ENCODE results near the gene BSG.
"Not testable (repeated sequence)": the region's sequence is repeated elsewhere in the genome, so short reads cannot be mapped to it uniquely, and the experiment has no call there.

BSG gene

DNA sequence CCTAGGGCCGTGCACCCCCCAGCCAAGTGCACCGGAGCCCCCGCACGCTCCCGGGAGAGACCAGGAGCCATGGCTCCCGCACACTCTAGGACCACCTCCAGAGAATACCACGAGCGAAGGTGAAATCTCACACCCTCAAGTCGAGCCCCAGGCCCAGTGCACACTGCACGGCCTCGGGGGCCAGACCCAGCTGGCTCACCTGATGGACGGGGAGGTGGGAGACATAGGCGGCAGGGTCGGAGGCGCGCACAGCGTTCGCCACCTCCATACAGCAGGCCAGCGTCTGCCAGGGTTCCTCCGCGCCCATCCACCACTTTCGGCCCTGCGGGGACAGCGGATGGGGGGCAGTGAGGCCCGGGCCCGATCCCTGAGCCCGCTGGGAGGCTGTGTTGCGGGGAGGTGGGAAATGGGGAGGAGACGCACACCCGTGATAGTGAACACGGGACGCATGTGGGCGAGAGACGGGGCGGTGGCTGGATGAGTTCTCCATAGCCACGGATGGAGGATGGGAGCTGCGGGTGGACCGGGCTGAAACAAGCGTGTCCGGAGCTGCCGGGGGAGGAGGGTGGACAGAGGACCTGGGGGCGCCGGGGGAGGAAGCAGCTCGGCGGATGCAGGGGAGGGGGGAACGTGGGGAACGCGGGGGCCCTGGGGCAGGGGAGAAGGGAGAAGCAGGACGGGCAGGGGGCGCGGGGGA, 47.9 kb downstream of the BSG start:
- no peak for DNase-seq (ENCODE audit: low spot score)

DNA sequence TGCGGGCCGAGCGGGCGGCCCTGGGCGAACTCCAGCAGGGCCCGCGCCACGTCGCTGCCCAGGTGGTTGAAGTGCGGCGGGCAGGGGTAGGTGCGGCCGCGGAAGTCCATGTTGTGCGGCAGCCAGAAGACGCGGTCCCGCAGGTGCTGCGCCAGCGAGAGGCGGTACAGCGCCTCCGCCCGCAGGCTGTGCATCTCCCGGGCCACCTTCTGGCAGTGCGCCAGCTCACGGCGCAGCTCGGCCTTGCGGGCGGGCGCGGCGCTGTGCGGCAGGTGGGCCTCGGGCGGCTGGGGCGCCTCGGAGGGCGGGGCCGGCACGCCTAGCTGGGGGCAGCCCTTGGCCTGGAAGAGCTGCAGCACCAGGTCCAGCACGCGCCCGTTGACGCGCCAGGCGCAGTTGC, 48.8 kb downstream of the BSG start:
- not testable (repeated sequence) for DNase-seq (ENCODE audit: low spot score)

DNA sequence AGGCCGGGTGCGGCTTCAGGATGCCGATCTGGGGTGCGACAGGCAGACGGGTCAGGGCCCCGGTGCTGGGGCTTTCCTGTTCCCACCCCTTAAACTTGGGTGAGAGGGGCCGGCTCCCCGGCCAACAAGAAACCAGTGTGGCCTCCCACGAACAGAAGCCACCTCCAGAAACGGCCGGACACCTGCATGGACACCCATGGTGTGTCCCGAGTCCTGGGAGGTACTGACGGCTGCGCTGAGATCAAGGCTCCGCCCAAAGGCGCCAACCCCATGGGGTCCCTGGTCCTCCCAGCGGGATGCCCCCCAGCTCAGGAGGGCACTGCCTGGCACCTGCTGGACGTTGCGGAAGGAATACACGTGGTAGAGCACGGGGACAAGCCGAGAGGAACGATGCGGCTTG, 49.4 kb downstream of the BSG start:
- no peak for DNase-seq (ENCODE audit: low spot score)

DNA sequence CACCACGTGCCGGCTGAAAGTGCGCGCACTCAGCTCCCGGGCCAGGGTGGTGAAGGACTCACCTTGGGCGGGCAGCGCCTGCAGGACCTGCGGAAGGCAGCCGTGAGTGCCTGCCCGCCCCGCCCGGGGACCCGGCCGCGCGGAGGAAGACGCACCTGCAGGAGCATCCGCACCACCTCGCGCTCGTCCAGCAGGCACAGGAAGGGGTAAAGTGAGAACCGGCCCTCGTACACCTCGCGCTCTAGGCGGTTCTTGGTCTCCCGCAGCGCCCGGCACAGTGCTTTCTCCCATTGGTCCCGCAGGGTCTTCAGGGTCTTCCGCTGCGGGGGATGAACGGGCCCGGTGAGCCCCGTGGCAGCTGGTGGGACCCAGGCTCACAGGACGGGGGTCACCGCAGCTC, 50.3 kb downstream of the BSG start:
- no peak for DNase-seq (ENCODE audit: low spot score)

DNA sequence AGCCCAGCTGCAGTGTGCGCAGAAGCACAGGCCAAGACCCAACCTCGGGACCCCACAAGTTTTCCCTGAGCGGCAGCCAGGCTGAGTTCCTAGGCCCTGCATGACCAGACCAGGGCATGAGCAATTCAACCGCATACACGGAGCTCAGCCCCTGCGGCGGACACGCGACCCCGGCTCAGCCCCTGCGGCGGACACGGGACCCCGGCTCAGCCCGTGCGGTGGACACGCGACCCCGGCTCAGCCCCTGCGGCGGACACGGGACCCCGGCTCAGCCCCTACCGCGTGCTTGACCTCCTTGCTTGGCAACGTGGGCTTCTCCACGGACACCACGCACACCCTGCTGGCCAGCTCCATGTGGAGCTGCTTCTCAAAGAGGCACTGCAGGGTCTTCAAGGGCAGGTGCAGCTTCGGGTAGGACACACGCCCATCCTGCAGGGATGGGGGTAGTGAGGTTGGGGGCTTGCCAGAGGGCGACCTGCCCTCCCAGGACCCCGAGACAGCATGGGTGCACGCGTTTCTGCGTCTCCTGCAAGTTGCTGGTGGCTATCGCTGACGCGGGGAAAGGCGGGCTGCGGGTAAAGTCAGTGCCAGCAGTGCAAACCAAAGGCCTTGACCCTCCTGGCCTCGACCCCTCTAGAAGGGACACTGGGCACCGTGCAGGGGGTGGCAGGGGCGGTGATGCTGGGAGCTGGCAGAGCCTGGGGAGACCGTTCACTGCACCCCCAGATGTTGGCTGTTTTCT, 51.0 kb downstream of the BSG start:
- no peak for DNase-seq (ENCODE audit: low spot score)

DNA sequence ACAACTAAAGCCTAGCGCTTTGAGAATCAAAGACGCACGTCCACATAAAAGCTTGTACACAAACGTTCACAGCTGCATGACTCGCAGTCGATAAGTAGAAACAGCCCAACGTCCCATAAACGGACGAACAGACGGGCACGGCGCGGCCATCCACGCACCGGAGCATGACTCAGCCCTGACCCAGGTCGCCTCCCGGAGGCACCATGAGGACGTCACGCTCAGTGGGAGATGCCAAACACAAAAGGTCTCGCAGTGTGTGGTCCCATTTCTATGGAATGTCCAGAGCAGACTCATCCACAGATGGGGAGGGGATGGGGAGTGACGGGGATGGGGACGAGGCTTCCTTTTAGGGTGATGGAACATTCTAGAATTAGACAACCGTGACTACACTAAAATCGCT, 51.6 kb downstream of the BSG start:
- no peak for DNase-seq (ENCODE audit: low spot score)

DNA sequence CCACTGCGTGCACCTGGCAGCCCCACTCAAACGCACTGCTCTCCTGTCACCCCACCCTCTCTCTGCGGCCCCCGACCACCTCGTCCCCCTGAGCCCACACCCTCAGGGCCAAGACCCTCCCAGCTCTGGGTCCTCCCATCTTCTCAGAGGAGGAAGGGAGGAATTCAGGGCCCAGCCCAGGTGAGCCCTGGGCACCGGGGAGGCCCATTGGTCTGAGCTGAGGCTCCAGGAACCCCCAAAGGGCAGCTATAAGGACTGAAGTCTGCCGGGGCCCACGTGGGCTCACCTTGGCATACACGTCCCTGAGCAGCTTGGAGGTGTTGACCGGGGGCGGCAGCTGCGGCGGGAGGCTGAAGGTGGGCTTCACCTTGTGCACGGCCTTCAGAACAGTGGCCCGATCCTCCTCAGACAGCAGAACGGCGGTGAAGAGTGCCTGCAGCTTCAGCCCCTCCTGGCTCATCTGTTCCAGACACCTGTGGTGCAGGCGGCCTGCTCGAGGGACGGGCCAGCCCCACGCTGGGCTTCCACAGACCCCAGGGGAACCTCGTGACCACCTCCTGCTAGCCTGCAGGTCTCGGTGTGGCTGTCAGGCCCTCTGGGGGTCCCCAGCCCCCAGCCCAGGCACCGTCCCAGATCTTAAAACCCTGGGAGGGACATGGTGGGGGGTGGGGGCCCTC, 52.2 kb downstream of the BSG start:
- no peak for DNase-seq (ENCODE audit: low spot score)

DNA sequence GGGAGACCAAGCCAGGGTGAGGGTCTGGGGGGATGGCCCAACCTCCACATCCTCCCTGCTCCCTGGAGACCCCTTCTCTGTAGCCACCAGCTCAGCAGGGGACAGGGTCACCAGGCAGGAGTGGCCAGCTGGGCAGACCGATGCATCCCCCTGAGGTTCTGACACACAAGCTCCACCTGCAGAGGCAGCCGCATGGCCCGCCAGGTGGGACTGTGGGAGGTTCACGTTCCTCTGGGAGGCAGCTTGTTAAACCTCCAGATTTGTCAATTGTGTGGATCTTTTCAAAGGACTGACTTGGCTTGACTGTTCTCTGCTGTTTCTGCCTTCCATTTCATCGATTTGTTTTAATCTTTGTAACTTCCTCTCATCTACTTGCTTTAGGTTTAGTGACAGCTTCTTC, 52.9 kb downstream of the BSG start:
- no peak for DNase-seq (ENCODE audit: low spot score)

DNA sequence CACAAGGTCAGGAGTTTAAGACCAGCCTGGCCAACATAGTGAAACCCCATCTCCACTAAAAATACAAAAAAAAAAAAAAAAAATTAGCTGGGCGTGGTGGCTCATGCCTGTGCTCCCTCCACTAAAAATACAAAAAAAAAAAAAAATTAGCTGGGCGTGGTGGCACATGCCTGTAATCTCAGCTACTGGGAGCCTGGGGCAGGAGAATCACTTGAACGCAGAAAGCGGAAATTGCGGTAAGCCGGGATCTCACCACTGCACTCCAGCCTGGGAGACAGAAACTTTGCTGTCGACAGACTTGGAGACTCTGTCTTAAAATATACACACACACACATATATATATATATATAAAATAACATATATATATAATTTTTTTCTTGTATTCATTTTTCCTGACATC, 54.2 kb downstream of the BSG start:
- DNase-seq (ENCODE audit: low spot score): not testable (repeated sequence)

DNA sequence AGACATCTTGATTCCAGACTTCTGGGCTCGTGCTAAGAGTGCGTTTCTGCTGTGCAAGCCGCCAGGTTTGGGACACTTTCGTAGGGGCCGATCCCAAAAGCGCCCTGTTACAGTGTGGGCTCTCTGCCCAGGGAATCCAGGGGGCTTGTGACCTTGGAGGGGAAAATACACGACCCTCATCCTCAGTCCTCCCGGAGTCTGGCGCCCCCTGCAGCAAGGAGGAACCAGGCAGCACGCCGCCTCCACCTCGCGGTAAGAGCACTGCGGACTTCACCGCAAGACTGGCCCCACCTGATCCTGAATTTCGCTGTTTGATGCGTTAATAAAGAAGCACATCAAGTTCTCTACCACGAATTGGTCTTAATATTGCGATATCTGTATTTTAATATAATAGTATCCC, 55.8 kb downstream of the BSG start:
- no peak for DNase-seq (ENCODE audit: low spot score)

DNA sequence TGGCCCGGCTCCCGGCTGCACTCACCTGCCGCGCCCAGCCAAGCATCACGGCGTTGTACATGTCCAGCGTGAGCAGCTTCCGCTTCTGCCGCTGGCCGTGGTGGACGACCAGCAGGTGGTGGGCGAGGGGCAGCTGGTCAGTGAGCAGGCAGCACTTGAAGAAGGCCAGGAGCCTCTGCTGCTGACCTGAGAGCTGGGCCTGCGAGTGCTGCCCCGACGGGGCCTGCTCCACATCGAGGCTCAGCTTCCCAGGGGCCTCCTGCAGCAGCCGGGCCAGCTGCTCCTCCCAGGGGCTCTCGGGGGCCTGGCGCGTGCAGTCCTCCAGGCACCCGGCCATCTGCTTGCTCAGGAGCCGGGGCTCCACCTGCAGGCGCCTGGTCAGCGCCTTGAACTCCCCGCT, 57.1 kb downstream of the BSG start:
- not testable (repeated sequence) for DNase-seq (ENCODE audit: low spot score)

DNA sequence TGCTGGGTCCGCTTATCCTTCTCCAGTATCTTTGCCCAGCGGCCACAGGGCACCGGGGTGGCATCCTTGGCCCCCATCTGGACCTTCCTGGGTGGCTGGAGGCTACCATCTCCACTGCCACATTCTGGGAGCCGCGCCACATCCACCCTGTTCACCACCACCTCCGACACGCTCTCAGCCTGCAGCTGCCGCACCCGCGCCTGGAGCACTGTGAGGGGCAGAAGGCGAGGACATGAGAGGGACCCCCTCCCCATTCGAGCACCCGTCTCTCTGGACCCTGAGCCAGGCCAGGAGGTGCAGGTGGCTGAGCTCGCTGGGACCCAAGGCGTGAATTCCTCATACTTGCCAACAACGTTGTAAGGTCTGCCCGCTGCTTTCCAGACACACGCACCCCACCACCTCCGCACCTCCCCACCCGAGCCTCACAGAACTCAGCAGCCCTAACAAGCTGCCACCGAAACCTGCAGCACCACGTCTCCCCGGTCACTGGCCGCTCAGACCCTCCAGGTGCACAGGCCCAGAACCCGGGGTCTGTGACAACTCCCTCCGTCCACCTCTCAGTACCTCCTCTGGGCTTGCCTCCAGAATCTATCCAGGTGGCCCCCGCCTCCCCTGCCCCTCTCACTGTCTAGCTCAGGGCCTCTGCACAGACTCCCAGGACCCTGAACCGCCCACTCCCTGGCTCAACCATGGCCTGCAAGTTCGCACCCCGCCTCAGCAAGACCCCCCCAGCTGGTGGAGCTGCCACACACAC, 57.7 kb downstream of the BSG start:
- DNase-seq (ENCODE audit: low spot score): no peak

DNA sequence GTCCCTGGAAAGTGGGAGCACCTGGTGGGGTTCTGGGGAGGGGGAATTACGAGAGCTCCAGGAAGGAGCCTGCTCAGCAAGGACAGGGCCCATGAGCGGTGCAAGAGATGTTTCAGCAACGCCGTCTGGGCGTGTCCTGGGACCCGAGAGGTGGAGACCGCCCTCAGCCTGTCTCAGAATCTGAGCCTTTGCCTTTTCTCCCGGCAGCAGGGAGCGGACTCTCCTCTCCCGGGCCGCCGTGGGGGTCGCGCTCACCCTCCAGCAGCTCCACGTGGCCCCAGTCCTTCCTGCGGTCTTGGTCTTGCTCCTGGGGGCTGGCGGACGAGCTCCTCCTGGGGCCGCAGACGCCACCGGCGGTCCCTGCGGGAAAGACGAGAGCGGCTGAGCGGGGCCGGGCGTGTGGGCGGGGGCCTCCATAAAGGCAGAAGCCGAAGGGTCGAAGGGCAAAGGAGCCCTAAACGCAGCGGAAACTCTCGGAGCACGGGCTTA, 60.2 kb downstream of the BSG start:
- no peak for DNase-seq (ENCODE audit: low spot score)
